GM18507 (cell line): Measurements from ENCODE around the gene SNX30.
"Not testable (repeated sequence)": the region's sequence is repeated elsewhere in the genome, so short reads cannot be mapped to it uniquely, and the experiment has no call there.

ENCODE experiments used
- DNase-seq: peaks from one replicate; pipeline ENCODE4 v3.0.0; 2011; ENCODE audit warnings: low read depth; ENCODE audit not compliant: insufficient read length; ENCODE audit errors: extremely low spot score
- FAIRE-seq: peaks from 2 replicates; lab custom pipeline; 2011; peaks lifted over from hg19 to GRCh38; lab: Jason Lieb, UNC

Gene SNX30, protein sequence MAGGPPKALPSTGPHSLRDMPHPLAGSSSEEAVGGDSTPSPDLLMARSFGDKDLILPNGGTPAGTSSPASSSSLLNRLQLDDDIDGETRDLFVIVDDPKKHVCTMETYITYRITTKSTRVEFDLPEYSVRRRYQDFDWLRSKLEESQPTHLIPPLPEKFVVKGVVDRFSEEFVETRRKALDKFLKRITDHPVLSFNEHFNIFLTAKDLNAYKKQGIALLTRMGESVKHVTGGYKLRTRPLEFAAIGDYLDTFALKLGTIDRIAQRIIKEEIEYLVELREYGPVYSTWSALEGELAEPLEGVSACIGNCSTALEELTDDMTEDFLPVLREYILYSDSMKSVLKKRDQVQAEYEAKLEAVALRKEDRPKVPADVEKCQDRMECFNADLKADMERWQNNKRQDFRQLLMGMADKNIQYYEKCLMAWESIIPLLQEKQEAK

GRCh38 chr9:112750016-112750763 lies at the start of gene SNX30:
Gene SNX30, plus strand, starts transcription at chr9:112750760. Its CDS starts 242 bp downstream, at chr9:112751002.
- DNase-seq (peak; percentile 84), FAIRE-seq (peak; percentile 82)

DNA sequence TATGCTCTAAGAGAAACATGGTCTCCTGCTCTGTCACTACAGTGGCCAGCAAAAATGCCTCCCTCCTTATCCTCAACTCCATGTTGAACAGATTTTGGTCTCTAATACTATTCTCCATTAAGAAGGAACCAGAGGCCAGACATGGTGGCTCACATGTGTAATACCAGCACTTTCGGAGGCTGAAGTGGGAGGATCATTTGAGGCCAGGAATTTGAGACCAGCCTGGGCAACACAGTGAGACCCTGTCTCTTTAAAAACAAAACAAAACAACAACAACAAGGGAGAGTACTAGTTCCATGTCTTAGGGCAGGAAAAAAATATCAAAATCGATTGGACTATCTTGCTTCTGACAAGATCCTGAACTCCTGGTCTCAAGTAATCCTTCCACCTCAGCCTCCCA lies 47.3 kb upstream of the SNX30 start:
- DNase-seq (no peak), FAIRE-seq (no peak)

DNA sequence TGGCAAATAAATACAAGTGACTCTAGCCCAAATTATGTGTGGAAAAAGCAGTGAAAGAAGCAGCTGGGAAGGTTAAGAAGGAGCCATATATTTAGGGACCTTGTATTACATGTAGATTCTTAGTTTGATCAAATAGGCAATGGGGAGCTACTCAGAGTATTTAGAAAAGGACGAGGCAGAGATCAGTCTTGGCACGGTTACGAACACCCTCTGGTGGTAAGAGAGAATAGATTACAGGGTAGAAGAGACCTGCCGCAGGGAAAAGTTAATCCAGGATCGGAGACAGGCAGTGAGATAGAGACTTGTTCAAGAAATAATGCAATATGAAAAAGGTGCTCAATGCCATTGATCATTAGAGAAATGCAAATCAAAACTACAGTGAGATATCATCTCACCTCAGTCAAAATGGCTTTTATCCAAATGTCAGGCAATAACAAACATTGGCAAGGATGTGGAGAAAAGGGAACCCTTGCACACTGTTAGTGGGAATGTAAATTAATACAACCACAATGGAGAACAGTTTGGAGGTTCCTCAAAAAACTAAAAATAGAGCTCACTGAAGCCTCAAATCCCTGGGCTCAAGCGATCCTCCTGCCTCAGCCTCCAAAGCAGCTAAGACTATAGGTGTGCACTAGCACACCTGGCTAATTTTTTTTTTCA lies 44.7 kb upstream of the SNX30 start:
- FAIRE-seq (peak; percentile 33), DNase-seq (no peak)

DNA sequence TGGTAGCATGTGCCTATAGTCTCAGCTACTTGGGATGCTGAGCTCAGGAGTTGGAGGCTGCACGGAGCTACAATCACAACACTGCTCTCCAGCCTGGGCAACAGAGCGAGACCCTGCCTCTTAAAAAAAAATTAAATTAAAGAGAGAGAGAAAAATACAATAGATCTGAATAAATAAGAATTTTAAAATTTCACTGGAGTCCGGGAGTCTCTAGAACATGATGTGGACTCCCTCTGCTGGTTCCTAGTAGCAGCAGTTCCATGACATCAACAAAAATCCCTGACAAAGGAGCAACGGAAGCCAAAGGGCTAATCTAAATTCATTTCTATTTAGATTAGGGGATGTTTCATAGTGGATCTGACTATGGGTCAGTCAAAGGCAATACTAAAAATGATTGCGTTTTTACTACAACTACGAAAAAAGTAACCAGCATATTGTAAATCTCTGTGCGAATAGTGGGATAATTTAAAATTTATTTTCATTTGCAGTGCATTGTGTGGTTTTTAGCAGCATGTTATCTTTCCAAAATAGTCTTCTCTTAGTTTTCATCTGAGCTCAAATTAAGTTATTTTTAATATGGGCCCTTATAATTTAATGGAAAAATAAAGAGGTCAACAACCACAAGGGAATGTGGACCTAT lies 39.4 kb upstream of the SNX30 start:
- DNase-seq, result no peak
- no peak for FAIRE-seq

- no peak for FAIRE-seq
- DNase-seq, result no peak
Observed at GRCh38 chr9:112712678-112713077, 37.9 kb upstream of the SNX30 start.

DNA sequence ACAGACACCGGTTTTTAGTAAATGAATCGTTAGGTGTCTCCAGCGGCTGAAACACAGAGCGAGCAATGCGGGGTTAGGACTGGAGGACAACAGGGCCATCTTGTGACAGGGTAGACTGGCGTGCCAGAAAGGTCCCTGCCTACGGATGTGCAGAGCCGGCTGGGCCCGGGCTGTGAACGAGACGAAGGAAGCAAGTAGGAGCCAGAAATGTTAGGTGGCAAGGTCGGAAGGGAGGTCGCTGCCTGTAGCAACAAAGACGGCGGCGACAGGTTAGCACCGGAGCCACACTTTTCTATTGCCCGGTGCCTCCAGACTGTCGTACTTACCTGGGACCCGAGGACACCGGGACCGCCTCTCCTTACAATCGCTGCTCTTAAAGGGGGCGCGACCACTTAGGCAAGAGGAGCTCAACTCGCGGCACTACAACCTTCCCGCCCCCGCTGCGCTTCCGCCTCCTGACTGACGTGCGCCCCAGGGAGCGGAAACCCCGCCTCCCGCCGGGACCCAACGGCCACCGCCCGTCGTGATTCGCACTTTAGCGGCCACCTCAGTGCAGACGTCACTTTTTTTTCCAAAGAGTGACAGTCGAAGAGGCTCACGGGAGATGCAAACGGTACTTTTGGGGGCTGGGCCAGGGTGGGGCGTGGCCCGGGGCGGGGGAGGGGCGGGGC lies 32.8 kb upstream of the SNX30 start, which contains the start of gene INIP:
TSS of gene INIP (minus strand) at position 457 of the 671 bp plus-strand sequence. CDS start 1,632 bp downstream, outside the sequence.
- FAIRE-seq, result peak; percentile 90
- DNase-seq, result peak; percentile 92

DNA sequence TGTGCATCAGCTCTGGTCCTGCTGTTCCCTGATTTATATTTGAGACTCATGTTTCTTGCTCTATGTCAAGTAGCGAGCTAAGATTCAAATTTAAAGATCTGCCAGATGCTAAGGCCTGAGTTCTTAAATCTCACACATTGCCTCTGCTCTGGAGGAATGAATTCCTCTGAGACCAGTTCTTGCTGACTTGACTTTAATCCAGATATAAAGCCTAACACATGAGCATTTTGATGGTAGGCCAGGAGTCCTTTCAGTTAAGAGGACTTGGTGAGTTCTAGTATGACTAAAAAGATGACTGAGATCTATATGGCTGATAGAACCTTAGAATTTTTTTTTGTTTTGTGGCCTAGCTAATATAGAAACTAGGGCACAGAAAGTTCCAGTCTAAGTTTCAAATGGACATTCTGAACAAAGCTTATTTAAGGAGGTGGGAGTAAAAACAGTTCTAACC lies 31.3 kb upstream of the SNX30 start:
- no peak for FAIRE-seq
- DNase-seq, result no peak

DNA sequence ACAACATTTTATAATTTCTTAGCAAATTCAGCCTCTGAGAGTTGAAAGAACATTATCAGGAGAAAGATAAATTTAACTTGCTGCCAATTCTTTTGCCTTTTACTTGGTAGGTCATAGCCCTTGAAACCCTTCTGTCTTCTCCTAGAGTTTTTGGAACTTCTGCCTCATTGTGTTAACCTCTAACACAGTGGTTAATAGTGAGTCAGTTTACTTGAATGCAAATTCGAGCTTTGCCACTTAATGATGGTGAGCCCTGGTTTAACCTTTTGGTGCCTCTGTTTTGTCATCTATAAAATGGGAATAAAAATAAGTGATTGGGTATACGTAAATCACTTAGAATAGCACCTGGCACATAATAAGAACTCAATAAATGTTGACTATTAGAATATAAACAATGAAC lies 30.9 kb upstream of the SNX30 start:
- FAIRE-seq (no peak), DNase-seq (no peak)

DNA sequence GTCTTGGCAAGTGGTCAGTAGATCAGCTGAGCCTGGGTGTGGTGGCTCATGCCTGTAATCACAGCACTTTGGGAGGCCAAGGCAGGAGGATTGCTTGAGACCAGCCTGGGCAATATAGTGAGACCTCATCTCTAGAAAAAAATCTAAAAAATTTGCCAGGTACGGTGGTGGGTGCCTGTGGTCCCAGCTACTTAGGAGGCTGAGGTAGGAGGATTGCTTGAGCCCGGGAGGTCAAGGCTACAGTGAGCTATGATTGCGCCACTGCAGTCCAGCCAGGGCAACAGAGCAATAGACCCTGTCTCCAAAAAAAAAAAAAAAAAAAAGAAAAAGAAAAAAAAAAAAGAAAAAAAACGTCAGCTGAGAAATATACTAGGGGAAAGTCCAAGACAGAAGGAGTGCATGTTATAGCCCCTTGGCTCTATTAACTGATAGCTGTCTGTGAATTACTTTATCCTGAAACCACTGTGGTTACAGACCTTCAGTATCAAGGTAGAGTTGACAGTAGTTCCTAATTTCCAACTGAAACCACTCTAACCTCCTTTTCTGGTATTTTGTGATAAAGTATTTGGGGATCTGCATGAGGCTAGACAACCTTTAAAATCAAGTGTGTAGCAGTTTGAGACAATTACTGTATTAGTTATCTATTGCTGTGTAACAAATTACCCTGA lies 30.3 kb upstream of the SNX30 start:
- no peak for DNase-seq
- FAIRE-seq, result no peak

GRCh38 chr9:112722749-112723148 lies 27.8 kb upstream of the SNX30 start:
- not testable (repeated sequence) for FAIRE-seq, DNase-seq

- FAIRE-seq, result no peak
- DNase-seq, result no peak
Observed at GRCh38 chr9:112725961-112726360, 24.6 kb upstream of the SNX30 start.

DNA sequence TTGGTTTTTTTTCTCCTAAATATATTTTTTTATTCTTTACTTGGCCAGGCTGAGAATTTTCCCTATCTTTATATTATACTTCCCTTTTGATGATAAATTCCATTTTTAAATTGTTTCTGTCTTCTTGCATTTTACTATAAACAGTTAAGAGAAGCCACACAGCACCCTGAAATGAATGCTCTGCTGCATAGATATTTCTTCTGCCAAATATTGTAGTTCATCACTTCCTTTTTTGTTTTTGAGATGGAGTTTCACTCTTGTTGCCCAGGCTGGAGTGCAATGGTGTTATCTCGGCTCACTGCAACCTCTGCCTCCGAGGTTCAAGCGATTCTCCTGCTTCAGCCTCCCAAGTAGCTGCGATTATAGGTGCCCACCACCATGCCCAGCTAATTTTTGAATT lies 24.1 kb upstream of the SNX30 start:
- peak; percentile 36 for FAIRE-seq
- DNase-seq, result no peak

DNA sequence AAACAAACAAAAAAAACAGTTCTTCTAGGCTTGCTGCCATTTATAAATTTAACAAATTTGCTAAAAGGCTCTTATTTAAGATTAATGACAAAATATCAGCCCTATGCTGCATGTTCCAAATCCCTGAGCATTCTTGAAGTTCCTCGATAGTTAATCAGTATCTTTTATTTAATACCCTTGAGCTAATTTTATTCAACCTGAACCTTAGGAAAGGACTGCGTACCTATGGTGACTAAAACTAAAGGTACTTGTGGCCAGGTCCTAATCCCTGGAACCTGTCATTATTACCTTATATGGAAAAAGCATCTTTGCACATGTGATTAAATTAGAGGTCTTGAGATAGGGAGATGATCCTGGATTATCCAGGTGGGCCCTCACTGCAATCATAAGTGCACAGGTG lies 22.2 kb upstream of the SNX30 start:
- FAIRE-seq (no peak), DNase-seq (no peak)

- FAIRE-seq (no peak), DNase-seq (no peak)
Observed at GRCh38 chr9:112731971-112732370, 18.6 kb upstream of the SNX30 start.

GRCh38 chr9:112734892-112735291 lies 15.7 kb upstream of the SNX30 start:
- FAIRE-seq (no peak), DNase-seq (no peak)

DNA sequence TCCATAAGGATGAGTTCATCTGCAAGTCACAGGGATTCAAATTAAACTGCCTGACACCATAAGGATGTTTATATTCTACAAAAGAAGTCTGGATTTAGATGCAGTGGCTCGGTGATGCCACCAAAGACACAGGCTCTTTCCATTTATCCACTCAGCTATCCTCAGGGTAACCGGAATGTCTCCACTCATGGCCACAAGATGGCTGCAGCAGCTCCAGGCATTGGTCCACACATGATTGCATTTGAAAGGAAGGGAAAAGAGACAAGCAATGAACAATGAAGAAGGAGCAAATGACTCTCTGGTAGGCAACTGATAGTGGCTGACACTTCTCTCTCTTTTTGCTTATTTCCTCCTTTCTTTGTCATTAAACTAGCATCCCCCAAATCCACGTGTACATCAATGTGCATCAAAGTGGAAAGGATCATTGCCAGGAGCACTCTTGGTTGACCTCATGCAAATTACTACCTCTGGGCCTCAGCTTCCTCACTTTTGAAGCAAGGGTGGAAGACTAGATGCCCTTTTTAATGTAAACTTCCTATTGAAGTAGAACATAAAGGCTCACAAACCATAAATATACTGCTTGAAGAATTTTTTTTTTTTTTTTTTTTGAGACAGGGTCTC lies 7.2 kb upstream of the SNX30 start:
- DNase-seq, result no peak

DNA sequence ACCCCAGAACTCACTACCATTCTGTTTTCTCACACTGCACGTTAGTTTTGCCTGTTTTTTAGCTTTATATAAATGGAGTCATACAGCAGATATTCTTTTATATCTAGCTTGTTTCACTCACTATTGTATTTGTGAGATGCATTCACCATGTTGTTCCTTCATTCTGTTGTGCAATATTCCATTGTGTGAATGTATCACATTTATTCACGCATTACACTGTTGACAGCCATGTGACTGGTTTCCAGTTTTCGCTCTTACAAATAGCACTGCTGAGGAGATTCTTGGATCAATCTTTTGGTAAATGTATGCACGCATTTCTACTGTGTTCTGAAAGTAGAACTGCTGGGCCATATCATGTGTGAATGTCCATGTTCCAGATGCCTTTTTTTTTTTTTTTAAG lies 6.4 kb upstream of the SNX30 start:
- no peak for FAIRE-seq
- DNase-seq, result no peak

More for the DNA sequence above, 7.2 kb upstream of the SNX30 start:
- peak; percentile 5 for FAIRE-seq

DNA sequence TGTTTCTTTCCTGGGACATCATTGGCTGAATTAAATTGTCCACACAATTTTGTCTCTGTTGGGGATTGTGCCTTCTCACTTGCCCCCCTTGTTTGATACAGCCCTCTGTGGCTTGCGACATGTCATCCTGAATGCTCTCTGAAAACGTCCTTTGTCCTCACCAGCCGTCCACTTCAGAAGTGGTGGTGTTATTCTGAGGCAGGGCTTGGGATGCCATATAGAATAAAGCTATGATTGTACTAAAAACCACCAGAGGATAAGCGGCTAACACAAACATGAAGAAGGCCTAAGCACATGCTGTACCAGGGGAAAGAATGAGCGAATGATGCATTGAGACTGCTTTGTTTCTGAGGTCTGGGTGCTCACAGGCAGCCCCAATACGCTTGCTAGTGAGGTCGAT lies 3.5 kb upstream of the SNX30 start:
- no peak for DNase-seq
- no peak for FAIRE-seq
